Stimulated activated CD4-positive, alpha-beta T cell treated with anti-CD3 and anti-CD28 coated beads, Interleukin-12 subunit alpha, Interleukin-12 subunit beta, amount 100 ng/mL, for 4 hours (primary cell): ENCODE results near the gene GNG12.

Source experiments
- DNase-seq: peaks from one replicate; pipeline ENCODE4 v3.0.0-alpha.2; 2020

GNG12 gene

DNA sequence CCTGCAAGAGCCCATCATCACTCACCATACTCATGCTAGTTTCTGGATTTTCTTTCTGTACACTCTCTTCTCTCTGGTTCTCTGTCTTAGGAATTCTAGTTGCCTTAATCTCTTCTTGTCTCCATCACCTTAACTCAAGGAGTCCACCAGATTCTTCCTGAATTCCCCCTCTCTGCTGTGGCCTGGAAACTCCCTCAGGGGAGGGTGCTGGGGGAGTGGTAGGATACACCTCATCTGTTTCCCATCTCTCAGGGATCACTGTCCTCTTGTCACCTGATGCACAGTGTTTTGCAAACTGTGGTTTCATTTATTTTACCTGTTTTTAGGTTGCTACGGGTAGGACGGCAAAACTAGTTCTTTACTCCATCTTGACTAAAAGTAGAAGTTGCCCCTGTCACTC lies 6.6 kb upstream of the GNG12 start:
- DNase-seq: no peak

GRCh38 chr1:67838180-67838910 lies 5.1 kb upstream of the GNG12 start:
- DNase-seq: no peak

DNA sequence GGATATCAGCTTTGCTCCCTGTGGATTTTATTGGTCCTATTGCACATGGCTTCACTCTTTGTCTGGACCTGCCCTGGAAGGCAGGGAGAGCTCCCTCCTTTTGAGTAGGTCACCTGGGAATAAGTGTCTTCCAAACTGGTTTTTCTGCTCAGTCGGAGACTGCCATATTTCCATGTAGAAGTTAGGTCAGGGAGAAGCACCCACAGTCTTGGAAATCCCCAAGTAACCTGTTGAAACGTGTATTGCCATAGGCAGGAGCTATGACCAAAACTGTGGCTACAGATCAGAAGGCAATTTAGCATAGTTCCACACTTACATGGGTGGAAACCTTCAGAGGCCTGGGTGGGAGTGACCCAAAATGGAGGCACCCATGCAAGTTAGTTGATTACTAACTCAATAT lies 3.5 kb upstream of the GNG12 start:
- DNase-seq: no peak

DNA sequence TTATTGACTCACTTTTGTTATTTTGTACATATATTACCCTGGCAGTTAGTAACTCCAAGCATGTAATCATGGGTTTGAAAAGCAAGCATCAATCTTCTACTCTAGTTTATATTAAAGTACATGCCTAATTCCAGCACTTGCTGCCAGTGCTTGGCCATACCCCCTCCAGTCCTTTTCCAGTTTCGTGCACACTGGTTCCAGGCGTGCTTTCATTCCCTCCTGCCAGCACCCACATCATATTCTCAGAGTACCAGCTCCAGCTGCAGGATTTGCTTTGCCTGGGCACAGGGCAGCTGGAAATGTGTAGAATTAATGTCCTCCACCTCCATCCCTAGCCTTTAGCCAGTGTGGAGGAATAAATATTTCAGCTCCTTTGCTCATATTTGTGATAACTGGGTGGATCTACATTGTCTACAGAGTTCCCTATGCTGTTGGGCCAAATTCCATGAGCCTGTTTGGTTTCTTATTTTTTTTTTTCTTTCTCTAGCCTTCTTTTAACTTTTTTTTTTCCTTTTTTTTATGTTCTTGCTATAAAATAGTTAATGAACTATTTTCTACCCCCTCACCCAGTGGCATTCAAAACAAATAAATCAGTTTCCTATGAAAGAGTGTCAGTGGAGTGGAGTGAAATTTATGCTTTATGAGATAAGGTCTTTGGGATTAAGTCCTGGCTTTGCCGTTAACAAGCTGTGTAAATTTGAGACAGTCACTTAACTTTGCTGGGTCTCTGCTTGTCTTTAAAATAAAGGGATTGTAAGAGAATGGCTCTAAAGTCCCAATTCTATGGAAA lies 2.6 kb upstream of the GNG12 start:
- no peak for DNase-seq

GRCh38 chr1:67834246-67834877 lies 1.1 kb upstream of the GNG12 start:
- DNase-seq: no peak

GRCh38 chr1:67833602-67833940 lies 304 bp upstream of the GNG12 start:
- DNase-seq: no peak

GRCh38 chr1:67831850-67832513 lies 1.3 kb downstream of the GNG12 start:
- no peak for DNase-seq

- no peak for DNase-seq
Observed at GRCh38 chr1:67830928-67831830, 2.1 kb downstream of the GNG12 start.

- DNase-seq: no peak
Observed at GRCh38 chr1:67830226-67830625, 3.0 kb downstream of the GNG12 start.

DNA sequence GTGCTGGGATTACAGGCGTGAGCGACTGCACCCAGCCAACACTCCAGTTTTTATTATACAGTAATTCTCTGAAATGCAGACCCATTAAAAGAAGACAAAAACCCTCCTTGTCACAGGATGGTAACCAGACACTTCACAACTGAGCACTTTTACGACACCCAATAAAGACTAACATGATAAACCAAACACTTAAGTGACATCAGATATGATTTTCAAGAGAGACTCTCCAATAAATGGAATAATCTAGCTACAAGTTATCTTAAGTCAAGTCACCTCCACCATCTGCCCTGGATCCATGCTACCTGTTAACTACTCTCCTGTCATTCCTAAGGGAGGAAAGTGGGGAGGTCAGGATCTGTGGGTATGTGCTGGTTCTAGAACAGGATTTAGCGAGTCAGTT lies 5.6 kb downstream of the GNG12 start:
- no peak for DNase-seq

DNA sequence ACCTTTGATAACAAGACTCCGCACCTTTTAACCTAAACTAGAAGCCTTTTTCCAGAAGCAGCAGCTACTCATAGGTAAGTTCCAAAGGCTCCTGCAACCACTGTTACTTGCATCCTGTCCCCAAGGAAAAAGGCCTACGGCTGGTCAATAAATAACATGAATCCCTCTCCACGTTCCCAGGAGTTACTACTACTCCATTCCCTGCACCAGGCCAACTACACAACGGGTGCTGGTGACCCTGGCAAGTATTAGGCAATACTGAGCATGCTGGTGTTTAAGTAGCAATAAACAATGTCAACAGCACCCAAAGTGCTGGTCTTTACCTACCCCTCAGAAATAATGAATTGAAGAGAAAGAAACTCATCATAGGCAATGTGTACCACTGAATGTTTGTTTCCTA lies 7.7 kb downstream of the GNG12 start:
- DNase-seq: no peak

DNA sequence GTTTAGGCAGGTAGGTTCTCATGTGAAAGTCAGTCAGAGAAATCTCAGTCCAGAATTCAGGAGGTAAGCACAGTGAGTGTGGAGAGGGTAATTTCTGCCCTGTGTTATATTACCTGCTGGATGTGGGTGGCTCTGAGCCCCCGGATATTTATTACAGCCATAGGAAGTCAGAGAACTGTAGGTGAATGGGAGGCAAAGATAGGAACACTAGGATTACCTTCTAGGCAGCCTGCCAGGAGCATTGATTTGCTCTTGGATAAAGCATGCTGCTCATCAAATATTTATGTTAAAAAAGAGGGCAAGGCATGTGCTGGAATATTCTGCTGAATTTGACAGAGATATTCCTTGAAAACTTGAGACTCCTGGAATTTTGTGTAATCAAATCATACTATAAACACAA lies 8.5 kb downstream of the GNG12 start:
- no peak for DNase-seq

DNA sequence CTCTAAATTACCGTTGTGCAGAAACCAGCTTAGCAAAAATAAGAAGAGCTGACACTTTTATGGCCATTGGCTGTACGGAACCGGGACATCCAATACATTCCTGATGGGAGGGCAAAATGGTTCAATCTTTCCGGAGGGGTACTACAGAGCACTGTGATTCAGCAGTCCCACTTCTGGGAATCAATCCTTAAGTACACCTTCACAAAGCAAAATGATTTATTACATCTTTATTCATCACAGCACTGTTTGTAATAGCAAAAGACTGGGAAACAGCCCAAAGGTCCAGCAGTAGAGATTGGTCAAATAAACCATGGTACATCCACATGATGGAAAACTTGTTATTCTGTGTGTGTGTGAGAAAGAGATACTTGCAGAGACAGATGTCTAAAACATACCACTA lies 9.7 kb downstream of the GNG12 start:
- no peak for DNase-seq

DNA sequence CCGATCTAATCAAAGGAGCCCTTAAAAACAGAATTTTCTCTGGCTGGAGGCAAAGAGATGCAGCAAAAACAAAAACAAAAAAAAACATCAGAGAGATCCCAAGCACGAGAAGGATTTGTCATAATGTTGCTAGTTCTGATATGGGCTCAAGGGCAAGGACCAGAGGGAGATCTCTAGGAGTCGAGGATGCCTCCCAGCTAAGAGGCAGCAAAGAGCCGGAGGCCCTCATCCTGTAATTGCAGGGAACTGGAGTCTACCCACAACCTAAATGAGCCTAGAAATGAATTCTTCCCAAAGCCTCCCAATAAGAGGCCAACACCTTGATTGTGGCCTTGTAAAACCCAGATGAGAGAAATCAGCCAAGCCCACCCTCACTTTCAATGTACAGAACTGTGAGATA lies 12.0 kb downstream of the GNG12 start:
- no peak for DNase-seq

- no peak for DNase-seq
Observed at GRCh38 chr1:67818725-67819301, 14.5 kb downstream of the GNG12 start.

DNA sequence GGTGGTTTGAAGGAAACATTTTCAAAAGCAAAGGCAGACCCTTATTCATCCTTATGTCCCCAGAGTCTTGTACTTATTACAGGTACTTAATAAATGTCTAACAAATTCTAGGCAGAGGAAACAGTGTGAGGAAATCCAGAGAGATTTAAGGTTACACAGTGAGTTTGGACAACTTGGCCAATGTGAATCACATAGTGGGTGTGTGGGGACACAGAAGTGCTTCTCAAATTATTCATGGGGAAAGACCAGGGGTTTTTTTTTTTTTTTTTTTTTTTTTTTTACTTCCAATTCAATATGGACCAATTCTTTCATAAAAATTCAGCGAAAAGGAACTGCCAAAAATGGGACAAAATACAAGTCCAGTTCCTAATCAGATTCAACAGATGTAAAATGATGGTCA lies 15.1 kb downstream of the GNG12 start:
- no peak for DNase-seq

DNA sequence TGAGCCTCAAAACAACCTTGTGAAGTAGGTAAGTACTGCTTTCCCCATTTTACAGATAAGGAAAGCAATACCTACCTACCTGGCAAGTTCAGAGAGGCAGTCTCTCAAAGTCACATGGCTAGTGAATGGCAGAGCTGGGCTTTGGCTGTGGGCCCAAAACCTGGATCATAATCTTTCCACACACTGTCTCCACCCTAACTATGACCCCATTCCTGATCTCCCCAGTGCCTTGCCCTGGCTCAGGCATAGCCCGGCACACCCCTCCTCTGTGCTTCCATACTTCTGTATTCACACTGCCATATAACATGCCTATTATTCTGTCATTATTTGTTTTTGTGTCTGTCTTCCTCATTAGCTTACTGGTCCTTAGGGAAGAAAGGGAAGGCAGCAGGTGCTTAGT lies 15.9 kb downstream of the GNG12 start:
- DNase-seq: no peak

DNA sequence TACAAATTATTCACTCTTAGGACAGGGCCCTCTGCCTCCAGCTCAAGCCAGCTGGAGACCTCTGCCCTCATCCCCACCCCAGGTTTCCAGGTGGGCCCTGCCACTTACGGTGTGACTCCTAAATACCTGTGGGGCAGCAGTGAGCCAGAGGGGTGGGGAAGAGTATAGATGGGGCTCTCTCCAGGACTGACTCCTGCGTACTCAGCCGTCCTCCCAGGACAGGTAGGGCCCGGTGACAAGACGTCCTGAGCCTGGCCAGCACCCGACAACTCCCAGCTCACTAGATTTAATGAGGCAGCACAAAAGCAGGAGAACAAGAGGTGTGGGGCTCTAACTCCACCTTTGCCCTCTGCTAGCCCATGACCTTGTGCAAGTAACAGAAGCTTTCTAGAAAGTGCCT lies 16.8 kb downstream of the GNG12 start:
- DNase-seq: no peak

DNA sequence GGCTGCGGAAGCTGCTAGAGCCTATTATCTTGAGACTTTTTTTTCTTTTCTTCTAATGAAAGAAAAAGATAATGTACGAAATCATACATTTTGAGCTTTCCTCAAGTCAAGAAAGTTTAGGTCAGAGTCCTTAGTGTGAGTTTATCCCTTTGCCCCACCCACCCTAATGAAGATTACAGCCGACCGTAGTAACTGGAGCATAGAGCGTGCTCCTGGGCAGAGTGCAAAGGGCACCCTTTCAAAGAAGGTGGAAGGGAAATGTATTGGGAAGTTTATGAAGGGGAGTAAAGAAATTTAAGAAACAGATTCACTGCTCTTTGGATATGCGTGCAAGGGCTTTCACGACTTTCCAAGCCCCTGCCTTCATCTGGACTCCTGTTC lies 17.2 kb downstream of the GNG12 start:
- no peak for DNase-seq

DNA sequence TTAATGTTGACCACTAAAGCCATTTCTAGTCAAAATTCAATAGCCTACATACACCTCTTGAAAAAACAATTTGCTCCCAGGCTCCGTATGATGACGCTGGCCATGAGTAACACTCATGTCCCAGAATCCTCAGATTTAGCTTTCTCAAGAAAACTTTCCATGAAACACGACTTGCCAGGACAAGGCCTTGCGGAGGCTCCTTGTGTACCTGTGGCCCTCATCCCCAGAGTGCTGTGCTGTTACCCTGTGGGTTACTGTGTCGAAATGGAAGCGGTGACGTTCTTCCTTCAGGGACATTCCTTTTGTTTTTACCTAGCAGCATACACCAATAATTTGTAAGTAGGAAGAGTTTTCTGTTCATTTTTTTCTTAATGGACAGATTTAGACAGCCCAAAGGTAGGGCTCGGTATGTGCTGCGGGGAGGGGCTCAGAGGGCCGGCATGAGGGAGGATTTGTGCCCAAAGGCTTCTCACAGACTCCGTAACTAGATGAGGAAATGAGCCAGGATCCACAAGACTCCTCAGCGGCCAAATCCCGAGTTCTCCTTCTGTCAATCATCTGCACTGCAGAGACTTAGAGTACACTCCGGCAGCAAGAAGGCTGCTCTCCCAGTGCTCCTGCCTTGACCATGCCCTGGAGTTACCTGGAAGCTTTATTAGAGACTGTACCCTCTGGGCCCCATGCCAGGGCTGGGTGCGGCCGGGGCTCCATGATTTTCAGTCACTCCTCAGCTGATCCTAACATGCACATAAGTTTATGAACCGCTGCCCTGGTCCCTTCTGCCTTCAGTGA lies 17.8 kb downstream of the GNG12 start:
- DNase-seq: no peak

DNA sequence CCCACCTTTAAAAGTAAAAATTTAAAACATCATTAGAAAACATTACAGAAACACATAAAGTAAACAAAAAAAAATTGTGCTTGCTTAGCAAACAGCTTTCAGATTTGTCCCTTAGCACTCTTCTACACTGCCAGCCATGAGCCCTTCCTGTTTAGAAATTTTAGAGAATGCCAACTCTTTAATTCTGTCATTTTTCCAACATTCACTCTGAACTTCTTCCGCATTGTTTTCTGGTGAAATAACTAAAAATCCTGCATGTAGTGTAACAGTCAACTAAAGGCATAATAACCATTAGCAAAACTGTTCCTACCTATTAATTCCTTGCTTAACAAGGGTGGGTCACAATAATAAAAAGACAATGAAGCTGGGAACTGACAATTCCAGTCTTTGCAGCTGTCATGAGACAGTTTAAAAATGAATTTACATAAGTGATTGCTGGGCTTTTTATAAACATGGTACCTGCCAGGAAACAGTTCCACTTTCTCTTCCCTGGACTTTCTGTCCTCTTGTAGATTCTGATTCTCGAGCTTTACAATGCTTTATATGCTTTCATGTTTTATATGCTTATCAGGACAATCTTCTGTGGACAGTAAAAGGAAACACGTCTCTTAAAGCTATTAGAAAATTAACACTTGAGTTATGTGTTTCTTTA lies 19.0 kb downstream of the GNG12 start:
- no peak for DNase-seq
